H9 (cell line): ENCODE results near the gene UBP1. TPM values are rescaled to one million over a fixed set of nuclear protein-coding genes. Genes with fewer than 3 reads are reported as not detected.

Source experiments
- DNase-seq: peaks from one replicate; pipeline ENCODE4 v3.0.0-alpha.2; 2017
- H2AFZ ChIP-seq: one replicate; pipeline ENCODE4 v1.6.1; 2013; ENCODE audit warnings: mild to moderate bottlenecking, low read length, control low read depth, moderate library complexity
- H2AK5ac ChIP-seq: 2 replicates; pipeline ENCODE4 v1.6.1; 2013; ENCODE audit warnings: low read length, control low read depth, mixed read lengths; ENCODE audit not compliant: insufficient read length
- H2BK120ac ChIP-seq: one replicate; pipeline ENCODE4 v1.6.1; 2013; ENCODE audit warnings: low read depth, mild to moderate bottlenecking, low read length, control low read depth, inconsistent platforms; ENCODE audit not compliant: poor library complexity, severe bottlenecking
- H2BK12ac ChIP-seq: 2 replicates; pipeline ENCODE4 v1.6.1; 2013; ENCODE audit warnings: low read length, control low read depth, mixed read lengths, low read depth; ENCODE audit not compliant: insufficient read length
- H2BK15ac ChIP-seq: 2 replicates; pipeline ENCODE4 v1.6.1; 2013; ENCODE audit warnings: low read depth, low read length, control low read depth
- H2BK20ac ChIP-seq: one replicate; pipeline ENCODE4 v1.6.1; 2013; ENCODE audit warnings: low read depth, mild to moderate bottlenecking, low read length, control low read depth, inconsistent platforms; ENCODE audit not compliant: poor library complexity, severe bottlenecking
- H2BK5ac ChIP-seq: 2 replicates; pipeline ENCODE4 v1.6.1; 2013; ENCODE audit warnings: low read length, control low read depth, mixed read lengths; ENCODE audit not compliant: insufficient read length
- H3K14ac ChIP-seq: 2 replicates; pipeline ENCODE4 v1.6.1; 2013; ENCODE audit warnings: low read length, control low read depth; ENCODE audit not compliant: insufficient read depth
- H3K18ac ChIP-seq: 2 replicates; pipeline ENCODE4 v1.6.1; 2013; ENCODE audit warnings: low read depth, mild to moderate bottlenecking, mixed read lengths, low read length, control low read depth; ENCODE audit not compliant: insufficient read length
- H3K23ac ChIP-seq: 2 replicates; pipeline ENCODE4 v1.6.1; 2013; ENCODE audit warnings: low read length, control low read depth, mixed read lengths, low read depth; ENCODE audit not compliant: insufficient read length
- H3K23me2 ChIP-seq: 2 replicates; pipeline ENCODE4 v1.6.1; 2013; ENCODE audit warnings: low read depth, mild to moderate bottlenecking, mixed read lengths, low read length, control low read depth; ENCODE audit not compliant: insufficient read length, poor library complexity, severe bottlenecking
- H3K27ac ChIP-seq: 2 replicates; pipeline ENCODE4 v1.5.1; 2013; ENCODE audit warnings: low read length, control low read depth, mixed read lengths, low read depth; ENCODE audit not compliant: insufficient read length
- H3K27me3 ChIP-seq: 2 replicates; pipeline ENCODE4 v1.6.1; 2013; ENCODE audit warnings: low read length, control low read depth, inconsistent platforms; ENCODE audit not compliant: insufficient read depth
- H3K4ac ChIP-seq: 2 replicates; pipeline ENCODE4 v1.6.1; 2013; ENCODE audit warnings: low read depth, mild to moderate bottlenecking, control low read depth, inconsistent platforms, low read length, moderate library complexity
- H3K4me1 ChIP-seq: 2 replicates; pipeline ENCODE4 v1.6.1; 2013; ENCODE audit warnings: low read length, control low read depth, inconsistent platforms; ENCODE audit not compliant: insufficient read depth
- H3K4me2 ChIP-seq: 2 replicates; pipeline ENCODE4 v1.6.1; 2013; ENCODE audit warnings: low read length, control low read depth, mixed read lengths; ENCODE audit not compliant: insufficient read length, insufficient read depth
- H3K56ac ChIP-seq: 2 replicates; pipeline ENCODE4 v1.6.1; 2013; ENCODE audit warnings: low read depth, mild to moderate bottlenecking, mixed read lengths, low read length, control low read depth; ENCODE audit not compliant: insufficient read length
- H3K79me1 ChIP-seq: 2 replicates; pipeline ENCODE4 v1.6.1; 2013; ENCODE audit warnings: low read depth, mild to moderate bottlenecking, moderate library complexity, low read length, control low read depth, inconsistent platforms; ENCODE audit not compliant: insufficient read depth, poor library complexity, severe bottlenecking
- H3K79me2 ChIP-seq: 2 replicates; pipeline ENCODE4 v1.6.1; 2013; ENCODE audit warnings: low read length, control low read depth, inconsistent platforms; ENCODE audit not compliant: insufficient read depth
- H3K9ac ChIP-seq: 2 replicates; pipeline ENCODE4 v1.6.1; 2013; ENCODE audit warnings: low read length, control low read depth, mixed read lengths; ENCODE audit not compliant: insufficient read length; ENCODE audit errors: extremely low read depth
- H3K9me3 ChIP-seq: one replicate; pipeline ENCODE4 v1.6.1; 2013; ENCODE audit warnings: low read depth, low read length, inconsistent platforms; ENCODE audit not compliant: control insufficient read depth
- H3T11ph ChIP-seq: one replicate; pipeline ENCODE4 v1.6.1; 2013; ENCODE audit warnings: mild to moderate bottlenecking, low read length, control low read depth, inconsistent platforms
- H4K20me1 ChIP-seq: one replicate; pipeline ENCODE4 v1.6.1; 2013; ENCODE audit not compliant: control insufficient read depth, insufficient read length, insufficient read depth
- H4K5ac ChIP-seq: 2 replicates; pipeline ENCODE4 v1.6.1; 2013; ENCODE audit warnings: low read depth, mild to moderate bottlenecking, mixed read lengths, low read length, control low read depth; ENCODE audit not compliant: insufficient read length
- H4K8ac ChIP-seq: replicated peaks from 2 replicates; pipeline ENCODE4 v1.6.1; 2013; ENCODE audit warnings: low read length, control low read depth, mixed read lengths, low read depth; ENCODE audit not compliant: insufficient read length
- H4K91ac ChIP-seq: 2 replicates; pipeline ENCODE4 v1.6.1; 2013; ENCODE audit warnings: low read depth, mild to moderate bottlenecking, moderate library complexity, mixed read lengths, low read length, control low read depth; ENCODE audit not compliant: insufficient read length
- H3K27ac Mint-ChIP-seq, 3 experiments: 2 replicates in 2 of 3; 3 replicates in 1 of 3; pipeline ENCODE4 v1.8.0; 2020 to 2021; ENCODE audit warnings: mixed read lengths in 3 of 3, mild to moderate bottlenecking in 1 of 3, moderate library complexity in 1 of 3
- H3K27me3 Mint-ChIP-seq: 2 replicates; pipeline ENCODE4 v1.8.0; 2021; ENCODE audit warnings: low read depth, mild to moderate bottlenecking, moderate library complexity, mixed read lengths
- H3K36me3 Mint-ChIP-seq, 3 experiments: 2 replicates in 2 of 3; 3 replicates in 1 of 3; pipeline ENCODE4 v1.8.0; 2020 to 2021; ENCODE audit warnings: low read depth in 3 of 3, mixed read lengths in 3 of 3; ENCODE audit not compliant: insufficient read depth in 1 of 3
- H3K4me1 Mint-ChIP-seq, 2 experiments: 2 replicates each; pipeline ENCODE4 v1.8.0; 2020; ENCODE audit warnings: mixed read lengths in 2 of 2
- H3K4me3 Mint-ChIP-seq, 2 experiments: 2 replicates in 1 of 2; 3 replicates in 1 of 2; pipeline ENCODE4 v1.8.0; 2020 to 2021; ENCODE audit warnings: mild to moderate bottlenecking in 2 of 2, mixed read lengths in 2 of 2, moderate library complexity in 1 of 2
- H3K9me3 Mint-ChIP-seq, 2 experiments: 2 replicates in 1 of 2; 3 replicates in 1 of 2; pipeline ENCODE4 v1.8.0; 2020; ENCODE audit warnings: mild to moderate bottlenecking in 2 of 2, mixed read lengths in 2 of 2, moderate library complexity in 1 of 2
- CTCF ChIP-seq: fragments of 200-600 bp; sonication (generic); conservative IDR thresholded peaks from 3 replicates; pipeline ENCODE4 v1.8.0; 2021; ENCODE audit warnings: antibody characterized with exemption, mild to moderate bottlenecking
- WGBS: extraction: QIAGEN DNeasy Blood & Tissue Kit; methylation state at CpG from one replicate; pipeline ENCODE4 v1.1.7; 2013; ENCODE audit warnings: missing lambda C conversion rate, low lambda C conversion rate, mixed read lengths; ENCODE audit not compliant: insufficient read length; ENCODE audit errors: extremely low coverage; 5-methylcytosine and 5-hydroxymethylcytosine counted together
- total RNA-seq: library from RNA; stranded (reverse); gene quantifications from 2 replicates; pipeline ENCODE4 v1.2.1, GENCODE V29; 2021

UBP1 gene
- total RNA-seq, 1 experiment from 2014 or later = 103 TPM

- Histone ChIP-seq H3T11ph (no peak overlapping the region), H3K23me2 (no peaks in the 10 kb centered on the region), H4K8ac (no peak overlapping the region), H3K56ac (no peak overlapping the region), H3K79me1 (no peaks in the 10 kb centered on the region), H2AK5ac (no peak overlapping the region), H3K4ac (no peak overlapping the region), H2BK15ac (no peak overlapping the region), H2AFZ (no peak overlapping the region), H3K9ac (no peak overlapping the region), H4K91ac (no peak overlapping the region), H2BK5ac (no peak overlapping the region), H3K27me3 (no peaks in the 10 kb centered on the region), H3K14ac (no peak overlapping the region), H3K79me2 (no peaks in the 10 kb centered on the region), H4K5ac (no peak overlapping the region), H2BK12ac (no peak overlapping the region), H2BK120ac (no peak overlapping the region), H3K9me3 (no peaks in the 10 kb centered on the region), H3K18ac (no peak overlapping the region), H2BK20ac (no peak overlapping the region), H3K4me1 (no peaks in the 10 kb centered on the region), H3K27ac (no peak overlapping the region), H3K4me2 (no peak overlapping the region), H4K20me1 (no peaks in the 10 kb centered on the region), H3K23ac (no peak overlapping the region)
- no peak for TF ChIP-seq CTCF
- peak overlapping the region in 2 of 3 experiments; percentile 64 to 72; a peak in 2 of 7 replicates for H3K27ac Mint-ChIP-seq
- WGBS = no CpG with 5 or more reads among the region's 12 CpGs
- H3K27me3 Mint-ChIP-seq = no peaks in the 10 kb centered on the region
- DNase-seq = no peak
- H3K4me3 Mint-ChIP-seq = no peak overlapping the region
- no peaks in the 10 kb centered on the region for H3K9me3 Mint-ChIP-seq
- no peaks in the 10 kb centered on the region for H3K4me1 Mint-ChIP-seq
- peaks cover 4 to 39% (median 30%) of the 10 kb centered on the region in 3 experiments; a peak in 6 of 7 replicates for H3K36me3 Mint-ChIP-seq
Observed at GRCh38 chr3:33383951-33384350, 56.3 kb downstream of the UBP1 start.
